HG03039 (cell line): Measurements from ENCODE around the gene KCNH3.
"Not testable (repeated sequence)": the region's sequence is repeated elsewhere in the genome, so short reads cannot be mapped to it uniquely, and the experiment has no call there.

Source experiments
- ATAC-seq: cut with Tn5 transposase; IDR thresholded peaks from one replicate; pipeline ENCODE4 v1.9.1; 2021; ENCODE audit warnings: mild to moderate bottlenecking, moderate library complexity; ENCODE audit not compliant: unreplicated experiment

The KCNH3 gene

DNA sequence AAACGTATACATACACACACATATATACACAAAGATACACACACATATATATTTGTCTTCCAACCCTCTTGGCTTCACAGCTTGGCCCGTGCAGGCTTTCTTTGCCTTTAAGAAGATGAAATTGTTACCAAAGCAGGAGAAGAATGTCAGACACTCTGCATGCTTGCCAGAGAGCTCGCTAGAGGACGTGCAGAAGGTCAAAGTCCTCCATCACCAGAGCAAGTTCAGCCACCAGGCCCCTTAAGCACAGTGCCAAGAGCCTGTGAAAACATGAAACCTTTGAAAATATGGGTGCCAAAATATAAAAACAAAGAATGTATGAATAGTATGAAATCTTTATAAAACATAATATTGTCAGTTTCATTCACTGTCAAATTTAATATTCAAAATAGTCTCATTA lies 44.0 kb downstream of the KCNH3 start:
- ATAC-seq, result no peak

DNA sequence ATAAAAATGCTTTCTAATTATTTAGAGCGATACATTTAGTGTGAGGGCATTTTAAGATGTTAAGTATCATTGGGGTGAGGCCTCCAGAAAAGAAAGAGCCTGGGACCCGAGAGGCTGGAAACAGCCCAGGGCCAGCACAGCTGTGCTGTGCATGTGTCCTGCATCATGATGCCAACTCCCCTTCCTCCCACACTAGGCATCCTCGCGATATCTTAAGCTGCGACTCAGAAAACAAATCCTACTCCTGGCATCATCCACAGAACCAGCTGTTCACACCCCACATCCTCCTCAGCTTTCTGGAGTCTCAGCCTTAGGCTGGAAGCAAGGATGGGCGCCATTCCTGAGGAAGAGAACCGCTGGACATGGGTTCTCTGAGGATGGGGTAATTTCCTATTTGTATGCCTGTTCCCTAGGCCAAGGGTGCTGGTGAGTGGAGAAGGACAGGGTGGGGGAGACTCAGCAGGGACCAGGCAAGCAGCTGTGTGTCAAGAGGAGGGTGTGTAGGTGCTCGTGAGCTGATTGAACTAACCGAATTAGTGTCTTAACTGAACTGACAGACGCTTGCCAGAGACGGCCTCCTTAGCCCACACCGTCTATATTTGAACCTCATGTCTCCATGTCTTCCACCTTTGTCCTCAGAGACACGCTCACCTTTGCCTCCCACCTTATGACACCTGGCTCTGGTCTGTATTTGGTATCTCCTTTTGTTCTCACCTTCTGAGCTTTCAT lies 44.7 kb downstream of the KCNH3 start:
- ATAC-seq, result no peak

DNA sequence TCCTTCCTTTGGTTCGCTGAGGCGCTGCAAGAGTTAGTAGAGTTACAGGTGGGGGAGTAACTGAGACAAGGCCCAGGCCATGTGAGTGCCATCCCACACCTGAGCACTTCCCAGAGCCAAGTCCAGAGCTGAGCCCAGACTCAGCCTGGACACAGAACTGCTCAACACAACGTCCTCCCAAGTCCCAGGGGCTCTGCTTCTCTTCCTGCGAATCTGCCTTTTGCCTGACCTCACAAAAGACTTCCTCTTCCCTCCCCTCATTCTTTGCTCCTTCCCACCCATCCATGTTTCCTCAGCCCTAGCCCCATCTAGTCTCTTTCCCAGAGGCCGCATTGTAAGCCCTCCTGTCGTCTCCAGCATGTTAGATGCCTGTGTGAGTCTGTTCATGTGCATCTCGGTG lies 45.8 kb downstream of the KCNH3 start:
- ATAC-seq, result no peak

DNA sequence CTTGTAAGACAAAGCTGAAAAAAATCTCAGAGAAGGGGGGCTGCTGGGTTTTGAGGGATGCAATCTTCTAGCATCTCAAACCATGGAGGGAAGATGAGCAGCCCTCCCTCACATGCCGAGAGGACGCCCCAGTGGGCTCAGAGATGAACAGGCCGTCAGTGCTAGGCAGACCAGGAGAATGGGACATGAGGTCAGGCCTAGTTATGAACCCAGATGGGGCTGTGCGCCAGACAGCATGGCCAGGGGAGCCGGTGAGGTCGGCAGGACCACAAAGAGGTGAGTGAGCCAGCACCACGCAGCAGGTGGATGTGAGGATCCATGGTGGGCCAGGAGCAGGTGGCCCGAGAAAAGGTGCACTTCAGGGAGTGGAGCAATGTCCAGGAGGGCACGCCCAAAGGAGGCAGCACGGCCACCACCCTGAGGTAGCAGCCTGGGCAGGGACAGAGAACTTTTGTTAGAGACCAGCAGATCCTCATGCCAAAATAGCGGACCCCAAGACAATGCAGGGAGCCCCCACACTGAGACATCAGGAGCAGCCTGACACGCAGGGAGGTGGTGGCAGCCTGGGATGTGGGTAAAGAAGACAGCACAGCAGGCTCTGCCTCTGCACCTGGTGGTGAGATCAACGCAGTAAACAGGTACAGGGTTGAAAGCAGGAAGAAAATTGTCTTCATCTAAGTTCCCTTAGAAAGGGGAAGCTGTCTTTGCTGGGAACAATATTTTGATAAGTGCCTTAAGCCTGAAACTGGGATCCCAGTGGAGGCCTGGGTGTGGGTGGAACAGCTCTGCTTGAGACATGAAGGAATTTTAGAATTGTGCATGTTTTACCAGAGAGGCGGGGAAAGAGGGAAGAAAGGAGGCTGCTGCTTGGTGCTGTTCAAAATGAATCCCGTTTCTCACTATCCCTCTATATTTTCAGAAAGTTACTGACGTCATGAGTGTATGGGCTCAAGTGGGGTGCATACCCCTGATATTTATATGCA lies 46.9 kb downstream of the KCNH3 start:
- no peak for ATAC-seq

DNA sequence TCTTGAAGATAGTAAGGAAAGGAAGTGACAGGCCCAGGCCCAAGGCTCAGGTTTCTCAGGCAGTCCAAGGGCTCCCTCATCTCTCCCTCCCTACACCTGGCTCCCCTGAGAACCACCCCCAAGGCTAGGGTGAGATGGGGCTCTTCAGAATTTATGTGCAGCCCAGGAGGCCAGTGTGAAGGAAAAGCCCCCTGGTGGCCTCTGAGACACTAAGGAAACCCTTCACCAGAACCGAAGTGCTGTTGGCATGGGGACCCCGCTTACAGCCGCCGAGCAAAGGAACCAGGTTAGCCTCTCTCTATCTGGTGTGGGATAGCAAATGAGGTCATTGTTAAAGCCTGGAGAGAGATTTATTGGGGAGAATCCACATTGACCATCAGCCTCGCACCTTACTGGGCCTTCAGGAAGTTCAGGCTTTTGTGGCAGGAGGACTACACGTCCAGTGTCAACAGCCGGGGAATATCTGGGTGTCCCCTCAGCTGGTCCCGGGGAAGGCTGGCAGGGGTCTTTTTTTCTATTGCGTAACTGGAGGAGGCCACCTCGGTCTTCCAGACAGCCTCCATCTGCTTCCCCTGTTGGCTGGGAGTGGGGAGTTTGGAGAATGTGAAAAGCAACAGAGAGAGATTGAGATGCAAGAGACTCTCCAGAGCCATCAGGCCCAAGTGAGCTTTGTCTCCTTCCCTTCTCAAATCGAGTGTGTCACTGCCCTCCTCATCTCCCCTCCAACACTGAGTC lies 48.5 kb downstream of the KCNH3 start:
- no peak for ATAC-seq

DNA sequence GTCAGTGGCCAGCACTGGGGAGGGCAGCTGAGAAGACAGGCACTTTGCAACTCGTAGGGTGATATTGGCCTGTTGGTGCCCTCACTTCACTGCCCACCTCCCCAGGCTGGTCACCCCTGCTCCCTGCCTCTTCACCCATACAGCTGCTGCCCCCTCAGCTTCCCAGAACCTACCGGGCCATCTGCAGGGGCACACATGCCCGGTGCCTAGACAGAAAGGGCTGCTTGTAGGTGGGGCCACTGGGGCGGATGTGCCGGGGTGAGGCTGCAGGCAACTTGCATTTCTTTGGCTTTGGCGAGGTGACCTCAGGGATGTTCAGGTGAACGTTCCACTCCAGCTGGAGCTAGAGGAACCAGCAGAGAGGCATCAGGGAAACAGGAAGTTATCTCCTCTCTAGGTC lies 49.5 kb downstream of the KCNH3 start:
- ATAC-seq, result no peak

DNA sequence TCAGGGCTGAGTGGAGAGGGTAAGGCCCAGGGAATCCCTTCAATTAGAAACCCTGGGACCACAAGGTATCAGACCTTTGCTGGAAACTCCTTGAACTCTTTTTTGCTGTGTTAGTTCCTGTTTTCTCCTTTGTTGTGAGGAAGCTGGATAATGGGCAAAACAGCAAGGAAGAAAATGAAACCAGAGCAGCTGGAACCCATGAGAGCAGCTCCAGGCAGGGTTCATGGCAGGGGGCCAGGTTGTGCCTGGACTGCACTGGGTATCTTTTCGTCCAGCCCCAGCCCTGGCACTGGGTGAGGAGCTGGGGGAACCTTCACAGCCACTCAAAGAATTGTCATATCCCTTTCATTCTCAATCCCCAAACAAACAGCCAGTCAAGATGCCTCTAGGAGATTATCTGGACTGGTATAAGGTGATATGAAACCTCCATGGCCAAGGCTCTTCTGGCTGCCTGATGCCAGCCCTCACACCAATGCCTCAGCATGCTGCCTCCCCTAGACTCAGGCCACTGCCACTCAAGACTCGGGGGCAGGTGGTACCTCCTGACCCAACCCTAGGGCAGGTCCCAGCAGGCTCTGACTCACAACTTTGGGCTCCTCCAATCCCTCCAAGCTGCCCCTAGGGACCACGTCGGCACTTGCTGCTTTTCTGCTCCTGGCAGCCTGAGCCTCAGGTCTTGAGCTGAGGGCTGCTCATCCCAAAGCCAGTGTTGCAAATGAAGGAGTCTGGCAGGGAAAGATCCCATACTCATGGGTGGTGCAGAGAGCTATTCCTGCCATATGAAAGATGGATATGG lies 50.1 kb downstream of the KCNH3 start:
- ATAC-seq, result no peak

DNA sequence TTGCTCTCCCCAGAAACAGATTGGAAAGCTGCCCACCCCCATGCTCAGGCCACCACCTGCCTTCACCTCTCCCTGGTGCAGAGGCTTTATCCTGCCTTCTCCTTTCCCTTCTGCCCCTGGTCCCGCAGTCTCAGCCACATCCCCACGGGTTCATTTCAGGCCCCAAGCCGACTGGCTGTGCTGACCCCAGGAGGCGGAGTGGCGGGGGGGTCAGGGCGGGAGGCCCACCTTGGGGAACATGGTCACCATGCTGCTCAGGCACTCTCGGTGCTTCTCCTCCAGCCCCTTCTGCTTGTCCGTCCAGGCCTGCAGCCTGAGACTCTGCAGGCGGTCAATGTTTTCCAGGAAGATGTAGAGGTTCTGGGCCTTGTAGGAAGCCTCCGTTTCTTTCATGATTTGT lies 59.7 kb downstream of the KCNH3 start:
- ATAC-seq, result no peak

DNA sequence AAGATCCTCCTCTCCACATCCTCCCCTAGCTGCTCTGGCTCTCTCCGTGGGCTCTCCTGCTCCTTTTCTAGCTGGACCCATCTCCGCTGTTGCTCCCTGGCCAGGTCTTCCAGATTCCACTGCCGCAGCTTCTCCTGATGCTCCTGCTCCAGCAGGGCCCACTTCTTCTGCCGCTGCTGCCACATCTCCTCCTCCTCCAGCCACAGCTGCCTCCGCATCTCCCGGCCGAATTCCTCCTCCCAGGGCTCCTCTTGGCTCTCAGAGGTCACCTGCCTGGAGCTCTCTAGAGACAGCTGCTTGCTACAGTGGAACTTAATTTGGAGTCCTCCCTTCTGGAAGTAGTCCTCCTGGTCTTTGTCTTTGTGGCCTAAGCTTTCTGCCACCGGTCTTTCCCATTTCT lies 61.1 kb downstream of the KCNH3 start:
- no peak for ATAC-seq

DNA sequence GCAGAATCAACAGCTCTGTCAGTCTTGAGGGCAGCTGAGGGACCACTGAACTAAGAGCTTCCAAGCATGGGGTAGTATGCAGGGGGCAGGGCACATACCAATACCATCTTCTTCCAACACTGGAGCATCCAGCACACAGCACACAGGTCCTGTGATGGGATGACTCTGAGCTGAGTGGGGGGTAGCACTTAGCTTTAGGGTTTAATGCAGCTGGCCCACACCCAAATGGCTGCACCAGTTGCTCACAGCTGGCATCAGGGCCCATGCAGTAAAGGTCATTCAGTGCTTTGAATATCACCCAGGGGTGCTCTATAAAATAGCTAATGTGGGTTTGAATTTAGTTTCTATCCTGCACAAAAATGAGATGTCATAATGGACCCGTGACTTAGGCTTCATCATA lies 64.9 kb downstream of the KCNH3 start:
- no peak for ATAC-seq

DNA sequence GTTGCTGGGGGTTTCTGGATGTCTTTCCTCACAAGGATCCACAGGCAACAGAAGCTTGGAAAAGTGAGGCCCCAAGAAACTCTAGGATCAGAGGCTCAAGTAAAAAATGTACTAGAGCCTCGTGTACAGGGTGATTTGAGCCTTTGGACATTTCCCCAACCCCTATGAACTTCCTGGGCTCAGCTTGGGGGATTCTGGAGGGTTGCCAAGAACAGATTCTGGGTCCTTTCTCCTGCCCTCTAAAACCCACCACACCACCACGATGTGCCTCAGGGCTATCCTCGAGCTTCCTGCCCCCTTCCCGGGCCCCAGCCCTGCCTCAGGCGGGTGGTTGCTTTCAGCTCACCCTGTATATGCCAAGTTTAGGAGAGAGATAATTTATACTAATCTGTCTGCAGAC lies 66.0 kb downstream of the KCNH3 start:
- ATAC-seq, result no peak

DNA sequence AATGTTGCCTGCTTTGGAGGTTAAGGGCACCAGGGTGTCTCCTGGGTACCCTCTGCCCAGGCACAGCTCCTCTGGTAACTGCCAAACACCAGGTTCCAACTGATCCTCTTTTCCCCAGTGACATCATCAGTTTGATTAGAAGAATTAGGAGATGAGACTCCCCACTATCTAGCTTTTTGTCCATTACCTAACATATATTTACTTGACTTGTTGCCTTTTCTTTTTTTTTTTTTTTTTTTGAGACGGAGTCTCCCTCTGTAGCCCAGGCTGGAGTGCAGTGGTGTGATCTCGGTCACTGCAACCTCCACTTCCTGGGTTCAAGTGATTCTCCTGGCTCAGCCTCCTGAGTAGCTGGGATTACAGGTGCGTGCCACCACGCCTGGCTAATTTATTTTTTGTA lies 66.7 kb downstream of the KCNH3 start, which contains the start of gene FAM186B:
FAM186B (minus strand) TSS at position 101 of the 400 bp plus-strand sequence. CDS start 162 bp downstream, outside the sequence.
- ATAC-seq, result not testable (repeated sequence)
